HepG2 (cell line): ENCODE results near the gene NEURL3. TPM values are rescaled to one million over a fixed set of nuclear protein-coding genes. Genes with fewer than 3 reads are reported as not detected.

ENCODE experiments used
- ATAD3A ChIP-seq: sonication (generic); formaldehyde crosslinking; IDR thresholded peaks from 2 replicates; pipeline ENCODE4 v1.4.0; 2020; ENCODE audit warnings: missing genetic modification reagents
- FUBP1 ChIP-seq: sonication (generic); formaldehyde crosslinking; IDR thresholded peaks from 2 replicates; pipeline ENCODE4 v1.5.1; 2020; ENCODE audit warnings: missing genetic modification reagents, mild to moderate bottlenecking, borderline replicate concordance
- MZF1 ChIP-seq: sonication (generic); formaldehyde crosslinking; IDR thresholded peaks from 2 replicates; pipeline ENCODE4 v1.8.1; 2023; ENCODE audit warnings: mild to moderate bottlenecking, missing genetic modification reagents, borderline replicate concordance
- RBFOX2 ChIP-seq: fragments of 200-400 bp; formaldehyde crosslinking; IDR thresholded peaks from 2 replicates; pipeline ENCODE4 v1.6.1; 2017; ENCODE audit warnings: low read depth, mild to moderate bottlenecking, low read length
- SNRNP70 ChIP-seq: fragments of 200-400 bp; formaldehyde crosslinking; IDR thresholded peaks from 2 replicates; pipeline ENCODE4 v1.6.1; 2017; ENCODE audit warnings: mild to moderate bottlenecking, low read depth, low read length, moderate library complexity
- ZBTB2 ChIP-seq: sonication (generic); formaldehyde crosslinking; IDR thresholded peaks from 2 replicates; pipeline ENCODE4 v1.8.0; 2022; ENCODE audit warnings: low read depth, missing genetic modification reagents
- ZNF235 ChIP-seq: sonication (generic); formaldehyde crosslinking; IDR thresholded peaks from 2 replicates; pipeline ENCODE4 v1.8.1; 2023; ENCODE audit warnings: mild to moderate bottlenecking, missing genetic modification reagents, borderline replicate concordance
- ZNF282 ChIP-seq: fragments of 450-650 bp; IDR thresholded peaks from 2 replicates; pipeline ENCODE4 v1.6.1; 2018; ENCODE audit not compliant: partially characterized antibody
- ZNF687 ChIP-seq: sonication (generic); formaldehyde crosslinking; IDR thresholded peaks from 2 replicates; pipeline ENCODE4 v1.5.1; 2020; ENCODE audit warnings: mild to moderate bottlenecking, missing genetic modification reagents, moderate library complexity
- polyA plus RNA-seq, 8 experiments: library from polyadenylated mRNA; depleted of rRNA in 3 of 8; stranded (reverse) in 7 of 8; unstranded in 1 of 8; fragments of >200 nt; fragmentation: Illumina TruSeq in 4 of 8; extraction: Trizol in 4 of 8; gene quantifications; 2 replicates each; pipeline versions ENCODE4 v1.2.1 to v1.2.3, GENCODE V29; 2011 to 2016; ENCODE audit warnings: low read depth in 4 of 8, missing spikeins in 1 of 8, mixed read lengths in 1 of 8; ENCODE audit not compliant: insufficient read depth in 1 of 8
- total RNA-seq, 5 experiments: library from RNA; depleted of rRNA; stranded (reverse); fragments of >200 nt; fragmentation: Illumina TruSeq; extraction: Trizol; gene quantifications; 2 replicates each; pipeline ENCODE4 v1.2.3, GENCODE V29; 2016; ENCODE audit warnings: low read depth in 1 of 5

The NEURL3 gene
- total and polyA plus RNA-seq, 2 of the 13 experiments (the other 11 are each of a cell fraction or from before 2014, with no cell fraction given): 0.16 to 1.2 TPM

- TF ChIP-seq ZBTB2 (CRISPR knock-in tag): no peak
- no peak for TF ChIP-seq ATAD3A (CRISPR knock-in tag)
- no peak for TF ChIP-seq ZNF235 (CRISPR knock-in tag)
- no peak for TF ChIP-seq FUBP1 (CRISPR knock-in tag)
- TF ChIP-seq SNRNP70: no peak
- no peak for TF ChIP-seq ZNF282
- TF ChIP-seq RBFOX2: no peak
- no peak for TF ChIP-seq ZNF687
- TF ChIP-seq MZF1: no peak
Measured at GRCh38 chr2:96468904-96469303, 36.3 kb downstream of the NEURL3 start (continued).
